Activated CD8-positive, alpha-beta T cell treated with anti-CD3 and anti-CD28 coated beads for 36 hours (primary cell): ENCODE results near the gene EPS15. TPM values are rescaled to one million over a fixed set of nuclear protein-coding genes. Genes with fewer than 3 reads are reported as not detected.
A peak's percentile ranks its signal among the peaks of the same experiment; 100 is the strongest.

Source experiments
- ATAC-seq: fragments of 200-7000 bp; cut with Tn5 transposase; one replicate; pipeline ENCODE4 v1.10.0; 2021; ENCODE audit warnings: mild to moderate bottlenecking, moderate library complexity
- CTCF ChIA-PET: fragments of 350-600 bp; sonication (Branson Sonifier 250); formaldehyde crosslinking; loops from one replicate; lab custom pipeline; 2021; ENCODE audit warnings: antibody characterized with exemption; lab: Charles Lee
- POLR2A ChIA-PET: fragments of 350-600 bp; sonication (Branson Sonifier 250); formaldehyde crosslinking; loops from one replicate; lab custom pipeline; 2021; ENCODE audit warnings: antibody characterized with exemption; lab: Charles Lee
- DNase-seq: peaks from one replicate; pipeline ENCODE4 v3.0.0-alpha.2; 2020
- H3K27ac Mint-ChIP-seq: one replicate; pipeline ENCODE4 v1.8.0; 2021; ENCODE audit warnings: mild to moderate bottlenecking, mixed read lengths
- H3K27me3 Mint-ChIP-seq: one replicate; pipeline ENCODE4 v1.8.0; 2021; ENCODE audit warnings: mixed read lengths
- H3K36me3 Mint-ChIP-seq: one replicate; pipeline ENCODE4 v1.8.0; 2021; ENCODE audit warnings: low read depth, mixed read lengths
- H3K4me1 Mint-ChIP-seq: one replicate; pipeline ENCODE4 v1.8.0; 2021; ENCODE audit warnings: low read depth, mixed read lengths
- H3K4me3 Mint-ChIP-seq: one replicate; pipeline ENCODE4 v1.8.0; 2021; ENCODE audit warnings: mild to moderate bottlenecking, moderate library complexity, mixed read lengths
- H3K9me3 Mint-ChIP-seq: one replicate; pipeline ENCODE4 v1.8.0; 2021; ENCODE audit warnings: mixed read lengths
- CTCF ChIP-seq: fragments of 200-600 bp; IDR thresholded peaks from one replicate; pipeline ENCODE4 v1.8.0; 2022; ENCODE audit warnings: antibody characterized with exemption, mild to moderate bottlenecking
- intact Hi-C: fragments of 100-400 bp; cut with micrococcal nuclease; formaldehyde crosslinking; loops from one replicate; pipeline ENCODE4 v1.10.0; 2022
- total RNA-seq, 2 experiments: library from RNA; stranded (reverse); gene quantifications; one replicate each; pipeline ENCODE4 v1.2.3, GENCODE V29; 2021

The EPS15 gene
- total RNA-seq, 2 experiments from 2014 or later: 56.6 to 63.6 TPM

- intact Hi-C loops: no loop called here
- Mint-ChIP-seq H3K4me3 (no peak overlapping the region), H3K4me1 (peaks cover 64% of the 10 kb centered on the region), H3K27me3 (no peaks in the 10 kb centered on the region), H3K27ac (no peak overlapping the region), H3K36me3 (peaks cover 3% of the 10 kb centered on the region), H3K9me3 (no peaks in the 10 kb centered on the region)
- ChIA-PET POLR2A (interaction anchor here (0.7 kb wide), 1 partner anchor 13 kb away, joined by 3 read pairs; no protein-coding TSS in a partner anchor), CTCF (no interaction called here)
- TF ChIP-seq CTCF: no peak
- no peak for DNase-seq
- ATAC-seq: peak; percentile 38
These were observed 6.5 kb downstream of the EPS15 start for GRCh38 chr1:51512606-51513005.

GRCh38 chr1:51512120-51512519 lies 6.9 kb downstream of the EPS15 start:
- Mint-ChIP-seq H3K27me3 (no peaks in the 10 kb centered on the region), H3K4me1 (peaks cover 64% of the 10 kb centered on the region), H3K27ac (no peak overlapping the region), H3K4me3 (no peak overlapping the region), H3K9me3 (no peaks in the 10 kb centered on the region), H3K36me3 (peaks cover 7% of the 10 kb centered on the region)
- ChIA-PET CTCF (no interaction called here), POLR2A (interaction anchor here (0.7 kb wide), 1 partner anchor 13 kb away, joined by 3 read pairs; no protein-coding TSS in a partner anchor)
- DNase-seq (no peak), ATAC-seq (no peak)
- intact Hi-C loops: no loop called here
- TF ChIP-seq CTCF: no peak

GRCh38 chr1:51509773-51510172 lies 9.3 kb downstream of the EPS15 start:
- ATAC-seq (no peak), DNase-seq (no peak)
- POLR2A ChIA-PET: no interaction called here
- no peaks in the 10 kb centered on the region for H3K27me3 Mint-ChIP-seq
- no peak overlapping the region for H3K4me3 Mint-ChIP-seq
- H3K4me1 Mint-ChIP-seq: peaks cover 60% of the 10 kb centered on the region
- H3K9me3 Mint-ChIP-seq: no peaks in the 10 kb centered on the region
- H3K36me3 Mint-ChIP-seq: peaks cover 14% of the 10 kb centered on the region
- H3K27ac Mint-ChIP-seq: peak overlapping the region; percentile 0
- intact Hi-C loops: no loop called here
- CTCF ChIA-PET: no interaction called here
- TF ChIP-seq CTCF: no peak

GRCh38 chr1:51506537-51506936 lies 12.5 kb downstream of the EPS15 start:
- peak; percentile 46 for DNase-seq
- CTCF ChIA-PET: no interaction called here
- peaks cover 53% of the 10 kb centered on the region for H3K4me1 Mint-ChIP-seq

More at GRCh38 chr1:51506537-51506936, 12.5 kb downstream of the EPS15 start:
- POLR2A ChIA-PET: interaction anchor here (3.3 kb wide), 1 partner anchor 11 kb away, joined by 28 read pairs; the partner anchor contains the start of gene EPS15
- TF ChIP-seq CTCF: no peak
- peak; percentile 63 for ATAC-seq
- Mint-ChIP-seq H3K27ac (peak overlapping the region; percentile 67), H3K27me3 (no peaks in the 10 kb centered on the region), H3K36me3 (peaks cover 21% of the 10 kb centered on the region), H3K9me3 (no peaks in the 10 kb centered on the region), H3K4me3 (peak overlapping the region; percentile 1)
- intact Hi-C loops: no loop called here
